Activated CD8-positive, alpha-beta memory T cell treated with anti-CD3 and anti-CD28 coated beads, Interleukin-2, amount 10 ng/mL, durations not matched to agents 7 days and 5 days (primary cell): ENCODE data around the gene B3GALT5. TPM values are rescaled to one million over a fixed set of nuclear protein-coding genes. Genes with fewer than 3 reads are reported as not detected.

ENCODE experiments used
- ATAC-seq: fragments of 150-1000 bp; cut with Tn5 transposase; one replicate; pipeline ENCODE4 v1.10.0; 2021; ENCODE audit warnings: moderate library complexity
- CTCF ChIA-PET: fragments of 350-600 bp; sonication (Branson Sonifier 250); formaldehyde crosslinking; loops from one replicate; lab custom pipeline; 2021; ENCODE audit warnings: antibody characterized with exemption; lab: Charles Lee
- DNase-seq: peaks from one replicate; pipeline ENCODE4 v3.0.0-alpha.2; 2020
- H3K27ac Mint-ChIP-seq: one replicate; pipeline ENCODE4 v1.8.0; 2021; ENCODE audit warnings: mild to moderate bottlenecking, mixed read lengths
- H3K27me3 Mint-ChIP-seq: one replicate; pipeline ENCODE4 v1.8.0; 2021; ENCODE audit warnings: mixed read lengths
- H3K36me3 Mint-ChIP-seq: one replicate; pipeline ENCODE4 v1.8.0; 2021; ENCODE audit warnings: mild to moderate bottlenecking, mixed read lengths
- H3K4me1 Mint-ChIP-seq: one replicate; pipeline ENCODE4 v1.8.0; 2021; ENCODE audit warnings: mixed read lengths
- H3K4me3 Mint-ChIP-seq: one replicate; pipeline ENCODE4 v1.8.0; 2021; ENCODE audit warnings: mild to moderate bottlenecking, moderate library complexity, mixed read lengths
- H3K9me3 Mint-ChIP-seq: one replicate; pipeline ENCODE4 v1.8.0; 2022; ENCODE audit warnings: low read depth, mixed read lengths
- total RNA-seq, 2 experiments: library from RNA; stranded (reverse); gene quantifications; one replicate each; pipeline ENCODE4 v1.2.3, GENCODE V29; 2021

B3GALT5 gene
- total RNA-seq, 2 experiments from 2014 or later = not detected

DNA sequence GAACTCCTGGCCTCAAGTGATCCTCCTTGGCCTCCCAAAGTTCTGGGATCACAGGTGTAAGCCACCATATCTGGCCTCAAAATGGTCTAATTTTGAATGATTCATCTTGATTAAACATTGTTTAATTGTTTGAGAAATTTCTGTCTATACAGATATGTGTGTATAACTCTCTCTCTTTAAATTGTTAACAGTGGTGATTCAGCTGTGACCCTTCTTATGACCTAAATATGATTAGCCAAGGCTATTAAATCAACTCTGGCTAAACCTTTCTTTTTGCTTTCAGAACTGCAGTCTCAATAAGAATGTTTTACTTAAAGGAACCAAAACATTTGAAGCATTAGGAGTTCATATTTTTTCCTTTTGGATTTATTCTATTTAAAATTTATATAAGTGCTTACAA is 19.2 kb upstream of the B3GALT5 start:
- Mint-ChIP-seq H3K4me3 (no peak overlapping the region), H3K36me3 (no peaks in the 10 kb centered on the region), H3K4me1 (no peaks in the 10 kb centered on the region), H3K9me3 (no peaks in the 10 kb centered on the region), H3K27me3 (no peaks in the 10 kb centered on the region), H3K27ac (no peak overlapping the region)
- CTCF ChIA-PET = no interaction called here
- DNase-seq = no peak
- no peak for ATAC-seq

GRCh38 chr21:39595465-39595864 is 17.3 kb upstream of the B3GALT5 start:
- H3K9me3 Mint-ChIP-seq = no peaks in the 10 kb centered on the region
- no peak overlapping the region for H3K27ac Mint-ChIP-seq
- ATAC-seq = no peak
- CTCF ChIA-PET = no interaction called here
- no peaks in the 10 kb centered on the region for H3K4me1 Mint-ChIP-seq
- no peak overlapping the region for H3K4me3 Mint-ChIP-seq
- H3K27me3 Mint-ChIP-seq = no peaks in the 10 kb centered on the region
- no peak for DNase-seq
- no peaks in the 10 kb centered on the region for H3K36me3 Mint-ChIP-seq

- CTCF ChIA-PET = no interaction called here
- no peaks in the 10 kb centered on the region for H3K4me1 Mint-ChIP-seq
- no peaks in the 10 kb centered on the region for H3K27me3 Mint-ChIP-seq
- H3K4me3 Mint-ChIP-seq = no peak overlapping the region
- no peak for ATAC-seq
- no peak overlapping the region for H3K27ac Mint-ChIP-seq
- no peak for DNase-seq
- H3K36me3 Mint-ChIP-seq = no peaks in the 10 kb centered on the region
- H3K9me3 Mint-ChIP-seq = no peaks in the 10 kb centered on the region
Measured at GRCh38 chr21:39597595-39597994, 15.1 kb upstream of the B3GALT5 start.

DNA sequence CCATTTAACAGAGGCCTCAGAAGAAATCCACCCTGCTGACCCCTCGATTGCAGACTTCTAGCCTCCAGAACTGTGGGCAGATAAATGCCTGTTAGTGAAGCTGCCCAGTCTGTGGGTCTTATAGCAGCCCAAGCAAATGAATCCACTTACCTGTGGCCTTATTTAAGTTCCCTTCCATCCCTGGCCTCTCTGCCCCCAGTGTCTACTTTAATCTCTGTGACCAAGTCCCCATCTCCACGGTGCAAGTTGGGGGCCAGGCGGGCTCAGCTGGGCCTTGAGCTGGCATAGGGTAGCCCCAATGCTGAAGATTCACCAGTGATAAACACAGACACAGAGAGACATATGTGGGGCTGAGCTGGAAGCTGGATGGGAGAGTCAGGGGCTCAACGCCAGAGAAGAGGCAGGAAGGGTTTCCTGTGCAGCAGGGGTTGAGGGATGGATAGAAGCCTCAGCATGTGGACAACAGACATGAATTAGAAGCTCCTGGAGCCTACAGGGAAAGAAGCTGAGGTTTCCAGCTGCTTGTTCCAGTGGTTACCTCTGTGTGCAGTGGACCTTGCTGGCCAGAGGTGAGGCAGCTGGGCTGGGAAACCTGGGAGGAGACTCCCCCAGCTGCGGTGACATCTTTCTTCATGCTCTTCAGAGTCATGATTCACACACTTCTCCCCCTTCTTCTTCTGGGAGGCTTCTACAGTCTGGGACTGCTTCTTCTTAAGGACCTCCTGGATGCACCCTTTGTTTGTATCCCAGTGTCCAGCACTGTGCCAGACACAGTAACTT is 13.4 kb upstream of the B3GALT5 start:
- H3K27me3 Mint-ChIP-seq = no peaks in the 10 kb centered on the region
- H3K9me3 Mint-ChIP-seq = no peaks in the 10 kb centered on the region
- CTCF ChIA-PET = no interaction called here
- ATAC-seq (no peak), DNase-seq (no peak)
- H3K27ac Mint-ChIP-seq = no peak overlapping the region
- H3K36me3 Mint-ChIP-seq = no peaks in the 10 kb centered on the region
- no peaks in the 10 kb centered on the region for H3K4me1 Mint-ChIP-seq
- H3K4me3 Mint-ChIP-seq = no peak overlapping the region

DNA sequence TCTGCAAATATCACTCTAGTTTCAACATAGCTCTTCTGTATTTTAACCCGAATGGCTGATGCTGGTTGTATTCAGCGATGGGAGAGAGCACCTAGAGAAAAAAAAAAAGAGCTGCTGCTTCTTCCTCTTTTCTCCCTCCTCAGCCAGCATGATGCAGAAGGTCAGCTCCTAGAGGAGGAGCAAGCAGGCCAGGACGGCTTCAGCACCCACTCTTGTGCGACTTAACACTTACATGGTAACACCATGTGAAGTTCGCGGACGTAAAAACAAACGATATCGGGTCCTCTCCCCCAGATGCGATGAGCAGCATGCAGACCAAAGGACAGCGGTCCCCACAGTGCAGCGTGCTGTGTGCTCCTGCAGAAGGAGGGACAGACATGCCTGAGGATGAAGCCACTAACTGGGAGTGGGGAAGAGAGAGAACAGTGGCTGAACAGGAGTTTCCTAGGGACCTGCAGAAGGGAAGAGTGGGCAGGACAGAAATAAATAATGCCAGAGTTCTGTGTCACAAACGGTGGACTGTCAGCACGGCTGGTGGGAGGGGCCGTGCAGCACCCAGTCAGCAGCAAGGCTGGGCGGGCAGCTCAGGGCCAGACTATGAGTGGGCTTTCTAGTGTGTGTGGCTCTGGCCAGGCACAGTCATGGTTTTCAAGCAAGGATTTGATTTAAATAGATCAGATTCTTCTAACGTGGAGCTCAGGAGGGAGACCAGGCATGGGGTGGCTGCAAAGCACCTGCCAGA is 11.4 kb upstream of the B3GALT5 start:
- Mint-ChIP-seq H3K4me3 (no peak overlapping the region), H3K27me3 (no peaks in the 10 kb centered on the region), H3K27ac (no peak overlapping the region), H3K36me3 (no peaks in the 10 kb centered on the region), H3K4me1 (no peaks in the 10 kb centered on the region), H3K9me3 (no peaks in the 10 kb centered on the region)
- ATAC-seq = no peak
- CTCF ChIA-PET = no interaction called here
- no peak for DNase-seq

DNA sequence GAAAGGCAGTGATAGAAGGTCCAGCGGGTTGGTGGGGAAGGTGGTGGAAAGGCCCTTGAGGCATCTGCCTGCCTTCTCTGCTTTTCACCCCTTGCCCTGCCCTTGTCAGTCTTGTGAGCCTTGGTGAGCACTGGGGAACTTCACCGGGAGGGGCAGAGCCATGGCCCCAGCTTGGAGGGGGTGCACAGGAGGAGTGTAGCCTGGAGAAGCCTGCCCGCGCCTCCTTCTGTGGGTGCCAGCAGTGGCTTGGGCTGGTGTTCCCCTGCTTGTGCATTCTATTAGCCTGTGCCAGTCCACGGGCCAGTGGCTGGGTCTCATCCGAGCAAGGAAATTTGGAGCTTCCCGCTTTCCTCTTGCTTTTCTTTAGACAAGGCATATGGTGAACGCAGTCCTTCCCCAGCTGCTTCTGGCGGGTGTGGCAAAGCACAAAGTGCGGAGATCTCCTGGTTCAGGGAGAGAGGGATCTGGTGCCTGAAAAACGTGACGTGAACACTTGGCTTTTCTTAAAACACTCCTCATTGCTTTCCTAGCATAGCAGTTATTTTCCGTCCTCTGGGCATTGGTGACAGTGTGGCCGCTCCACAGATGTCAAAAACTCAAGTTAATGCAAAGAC is 10.6 kb upstream of the B3GALT5 start:
- CTCF ChIA-PET = no interaction called here

DNA sequence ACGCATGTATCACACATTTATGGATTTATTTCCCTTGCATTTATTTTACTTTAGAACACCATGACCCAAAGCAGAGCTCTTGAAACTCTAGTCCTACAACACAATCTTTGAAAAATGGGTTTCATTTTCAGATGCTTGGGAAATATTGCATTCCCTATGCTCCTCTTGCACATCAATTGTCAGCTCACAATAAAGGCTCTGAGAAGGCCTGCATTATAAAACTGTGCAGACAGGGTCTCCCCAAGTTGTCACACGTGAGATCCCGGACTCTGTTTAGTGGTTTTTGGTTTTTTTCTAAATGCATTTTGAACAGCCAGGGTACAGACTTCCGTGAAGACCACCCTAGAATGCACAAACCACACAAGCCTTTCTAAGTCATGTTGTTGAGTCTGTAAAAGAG is 9.9 kb upstream of the B3GALT5 start:
- Mint-ChIP-seq H3K4me3 (no peak overlapping the region), H3K27me3 (no peaks in the 10 kb centered on the region)
- CTCF ChIA-PET = no interaction called here

More for the DNA sequence above, 10.6 kb upstream of the B3GALT5 start:
- ATAC-seq (no peak), DNase-seq (no peak)
- no peaks in the 10 kb centered on the region for H3K27me3 Mint-ChIP-seq
- no peaks in the 10 kb centered on the region for H3K36me3 Mint-ChIP-seq
- H3K4me1 Mint-ChIP-seq = no peaks in the 10 kb centered on the region
- no peaks in the 10 kb centered on the region for H3K9me3 Mint-ChIP-seq
- no peak overlapping the region for H3K4me3 Mint-ChIP-seq
- H3K27ac Mint-ChIP-seq = no peak overlapping the region

DNA sequence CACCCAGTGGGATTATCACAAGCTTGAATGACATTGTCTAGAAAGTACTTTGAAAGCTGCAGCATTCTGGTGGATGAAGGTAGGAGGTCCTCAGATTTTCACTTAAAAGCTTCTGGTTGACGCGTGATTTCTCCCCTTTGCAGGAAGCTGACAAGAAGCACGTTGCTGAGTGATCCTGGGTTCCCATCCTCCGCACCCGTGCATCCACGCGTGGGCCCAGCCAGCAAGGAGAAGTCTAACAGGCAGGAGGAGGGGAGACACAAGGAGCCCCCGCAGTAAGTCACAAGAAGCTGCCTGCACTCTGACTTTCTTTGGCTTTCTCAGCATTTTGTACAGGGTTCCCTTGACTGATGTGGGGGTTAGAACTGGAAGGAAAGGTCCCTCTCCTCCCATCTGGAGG is 7.8 kb upstream of the B3GALT5 start:
- H3K9me3 Mint-ChIP-seq = no peaks in the 10 kb centered on the region
- ATAC-seq (no peak), DNase-seq (no peak)
- H3K4me3 Mint-ChIP-seq = no peak overlapping the region
- H3K27ac Mint-ChIP-seq = no peak overlapping the region
- H3K4me1 Mint-ChIP-seq = no peaks in the 10 kb centered on the region
- H3K36me3 Mint-ChIP-seq = no peaks in the 10 kb centered on the region
- no peaks in the 10 kb centered on the region for H3K27me3 Mint-ChIP-seq
- CTCF ChIA-PET = no interaction called here

More for the DNA sequence above, 9.9 kb upstream of the B3GALT5 start:
- Mint-ChIP-seq H3K27ac (no peak overlapping the region), H3K4me1 (no peaks in the 10 kb centered on the region), H3K9me3 (no peaks in the 10 kb centered on the region), H3K36me3 (no peaks in the 10 kb centered on the region)
- ATAC-seq (no peak), DNase-seq (no peak)

DNA sequence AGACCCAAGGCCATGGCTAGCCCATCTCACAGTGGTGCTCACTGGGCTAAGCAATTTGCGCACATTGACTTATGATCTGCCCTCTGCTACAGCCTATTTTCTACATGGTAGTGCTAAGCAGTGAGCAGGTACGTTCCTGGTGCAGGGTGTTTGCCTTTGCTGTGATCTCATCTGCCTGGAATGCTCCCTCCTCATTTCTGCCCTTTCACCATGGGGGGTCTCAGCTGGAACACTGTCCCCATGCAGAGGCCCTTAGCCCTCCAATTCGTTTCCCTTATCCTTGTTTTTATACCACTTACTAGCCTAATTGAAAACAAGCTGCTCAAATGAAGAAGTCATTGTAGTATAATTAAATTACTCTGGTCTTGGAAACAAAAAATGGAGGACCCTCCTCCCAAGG is 2.0 kb upstream of the B3GALT5 start:
- ATAC-seq (no peak), DNase-seq (no peak)
- Mint-ChIP-seq H3K4me3 (no peak overlapping the region), H3K4me1 (no peaks in the 10 kb centered on the region), H3K9me3 (no peaks in the 10 kb centered on the region), H3K27ac (no peak overlapping the region), H3K27me3 (peaks cover 33% of the 10 kb centered on the region), H3K36me3 (no peaks in the 10 kb centered on the region)
- CTCF ChIA-PET = no interaction called here

DNA sequence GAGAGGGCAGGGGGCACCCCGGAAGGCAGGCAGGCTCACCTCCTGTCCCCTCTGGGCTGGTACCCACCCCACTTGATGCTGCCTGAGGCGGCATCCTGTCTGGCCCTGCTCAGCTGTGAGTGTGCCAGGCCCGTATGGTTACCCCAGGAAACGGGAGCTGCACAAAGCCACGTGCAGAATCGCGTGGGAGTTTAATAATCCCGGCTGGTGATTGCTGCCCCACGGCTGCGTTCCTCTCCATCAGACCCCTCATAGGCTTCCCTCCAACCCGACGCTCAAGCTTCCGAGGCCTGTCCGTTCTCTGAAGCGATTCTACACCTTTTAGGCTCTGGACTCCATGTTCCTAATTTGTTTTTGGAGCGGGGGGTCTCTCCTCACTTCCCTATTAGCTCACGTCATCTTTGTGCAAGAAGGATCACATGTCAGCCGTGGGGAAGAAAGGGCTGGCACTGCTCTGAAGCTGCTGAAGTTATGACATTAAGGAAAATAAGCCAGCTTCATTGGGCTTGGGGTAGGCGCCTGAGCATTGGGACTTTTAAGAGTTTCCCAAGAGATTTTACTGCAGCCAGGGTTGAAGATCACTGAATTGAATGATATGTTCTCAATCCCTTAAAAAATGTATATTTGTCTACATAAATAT is 1.1 kb upstream of the B3GALT5 start:
- Mint-ChIP-seq H3K27ac (no peak overlapping the region), H3K4me3 (no peak overlapping the region), H3K9me3 (no peaks in the 10 kb centered on the region), H3K27me3 (peaks cover 33% of the 10 kb centered on the region), H3K4me1 (no peaks in the 10 kb centered on the region), H3K36me3 (no peaks in the 10 kb centered on the region)
- no peak for DNase-seq
- CTCF ChIA-PET = no interaction called here
- no peak for ATAC-seq

- Mint-ChIP-seq H3K4me3 (no peak overlapping the region), H3K4me1 (no peaks in the 10 kb centered on the region), H3K9me3 (no peaks in the 10 kb centered on the region), H3K36me3 (no peaks in the 10 kb centered on the region), H3K27ac (no peak overlapping the region), H3K27me3 (peaks cover 33% of the 10 kb centered on the region)
- DNase-seq = no peak
- CTCF ChIA-PET = no interaction called here
- no peak for ATAC-seq
Measured at GRCh38 chr21:39613041-39613934, 548 bp downstream of the B3GALT5 start.

- CTCF ChIA-PET = no interaction called here
- H3K27ac Mint-ChIP-seq = no peak overlapping the region
- no peak for DNase-seq
- H3K9me3 Mint-ChIP-seq = no peaks in the 10 kb centered on the region
- peaks cover 32% of the 10 kb centered on the region for H3K27me3 Mint-ChIP-seq
- H3K4me1 Mint-ChIP-seq = no peaks in the 10 kb centered on the region
- H3K4me3 Mint-ChIP-seq = no peak overlapping the region
- no peaks in the 10 kb centered on the region for H3K36me3 Mint-ChIP-seq
- ATAC-seq = no peak
Measured at GRCh38 chr21:39616211-39616772, 3.6 kb downstream of the B3GALT5 start.
